Stimulated activated CD4-positive, alpha-beta T cell treated with anti-CD3 and anti-CD28 coated beads, Interleukin-2, amount 100 ng/mL, for 4 hours (primary cell): ENCODE results near the gene TLCD3B.

ENCODE experiments used
- DNase-seq: peaks from one replicate; pipeline ENCODE4 v3.0.0-alpha.2; 2020; ENCODE audit warnings: low read depth

The TLCD3B gene

DNA sequence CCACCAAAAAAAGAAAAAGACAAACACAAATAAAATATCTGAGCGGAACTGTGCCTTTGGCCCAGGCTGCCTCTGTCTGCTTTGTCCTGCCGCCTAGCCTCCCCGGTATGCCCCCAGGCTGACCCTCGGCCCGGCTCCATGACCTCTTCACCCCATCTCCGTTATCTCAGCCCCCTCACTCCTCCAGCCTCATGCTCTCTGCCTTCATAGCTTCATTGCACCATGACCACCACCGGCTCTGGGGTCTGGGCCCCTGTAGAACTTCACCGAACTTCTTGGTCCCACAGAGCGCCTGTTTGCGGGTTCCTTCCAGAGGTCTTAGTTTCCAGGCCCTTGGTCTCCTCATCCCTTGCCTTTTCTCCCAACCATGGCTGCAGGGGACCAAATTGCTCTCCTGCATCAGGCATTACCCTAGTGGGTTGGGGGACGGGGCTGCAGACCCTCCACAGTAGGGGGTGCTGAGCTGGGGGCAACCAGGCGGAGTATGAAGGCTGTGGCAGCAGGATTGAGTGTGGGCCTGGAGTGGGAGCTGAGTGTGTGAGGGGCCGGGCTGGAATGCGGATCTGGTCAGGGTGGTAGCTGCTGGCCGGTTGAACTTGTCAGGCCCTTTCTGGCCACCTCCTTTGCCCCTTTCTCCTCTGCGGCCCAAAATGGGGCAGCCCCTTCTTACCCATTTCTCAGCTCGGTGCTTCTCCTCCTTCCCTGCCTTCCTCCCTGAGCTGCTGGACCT, 42.6 kb downstream of the TLCD3B start:
- no peak for DNase-seq

DNA sequence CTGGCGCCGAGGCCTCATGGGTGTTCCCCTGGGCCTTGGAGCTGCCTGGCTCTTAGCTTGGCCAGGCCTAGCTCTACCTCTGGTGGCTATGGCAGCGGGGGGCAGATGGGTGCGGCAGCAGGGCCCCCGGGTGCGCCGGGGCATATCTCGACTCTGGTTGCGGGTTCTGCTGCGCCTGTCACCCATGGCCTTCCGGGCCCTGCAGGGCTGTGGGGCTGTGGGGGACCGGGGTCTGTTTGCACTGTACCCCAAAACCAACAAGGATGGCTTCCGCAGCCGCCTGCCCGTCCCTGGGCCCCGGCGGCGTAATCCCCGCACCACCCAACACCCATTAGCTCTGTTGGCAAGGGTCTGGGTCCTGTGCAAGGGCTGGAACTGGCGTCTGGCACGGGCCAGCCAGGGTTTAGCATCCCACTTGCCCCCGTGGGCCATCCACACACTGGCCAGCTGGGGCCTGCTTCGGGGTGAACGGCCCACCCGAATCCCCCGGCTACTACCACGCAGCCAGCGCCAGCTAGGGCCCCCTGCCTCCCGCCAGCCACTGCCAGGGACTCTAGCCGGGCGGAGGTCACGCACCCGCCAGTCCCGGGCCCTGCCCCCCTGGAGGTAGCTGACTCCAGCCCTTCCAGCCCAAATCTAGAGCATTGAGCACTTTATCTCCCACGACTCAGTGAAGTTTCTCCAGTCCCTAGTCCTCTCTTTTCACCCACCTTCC, 43.5 kb downstream of the TLCD3B start:
- DNase-seq, result no peak

DNA sequence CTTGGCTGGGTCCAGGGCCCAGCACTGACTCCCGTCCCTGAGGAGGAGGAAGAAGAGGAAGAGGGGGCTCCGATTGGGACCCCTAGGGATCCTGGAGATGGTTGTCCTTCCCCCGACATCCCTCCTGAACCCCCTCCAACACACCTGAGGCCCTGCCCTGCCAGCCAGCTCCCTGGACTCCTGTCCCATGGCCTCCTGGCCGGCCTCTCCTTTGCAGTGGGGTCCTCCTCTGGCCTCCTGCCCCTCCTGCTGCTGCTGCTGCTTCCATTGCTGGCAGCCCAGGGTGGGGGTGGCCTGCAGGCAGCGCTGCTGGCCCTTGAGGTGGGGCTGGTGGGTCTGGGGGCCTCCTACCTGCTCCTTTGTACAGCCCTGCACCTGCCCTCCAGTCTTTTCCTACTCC, 44.1 kb downstream of the TLCD3B start:
- no peak for DNase-seq

DNA sequence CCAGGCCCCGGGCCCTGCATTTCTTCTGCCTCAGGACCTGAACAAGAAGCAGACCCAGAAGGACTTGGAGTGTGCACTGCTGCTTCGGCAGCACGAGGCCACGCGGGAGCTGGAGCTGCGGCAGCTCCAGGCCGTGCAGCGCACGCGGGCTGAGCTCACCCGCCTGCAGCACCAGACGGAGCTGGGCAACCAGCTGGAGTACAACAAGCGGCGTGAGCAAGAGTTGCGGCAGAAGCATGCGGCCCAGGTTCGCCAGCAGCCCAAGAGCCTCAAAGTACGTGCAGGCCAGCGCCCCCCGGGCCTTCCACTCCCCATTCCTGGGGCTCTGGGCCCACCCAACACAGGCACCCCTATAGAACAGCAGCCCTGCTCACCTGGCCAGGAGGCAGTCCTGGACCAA, 44.8 kb downstream of the TLCD3B start:
- DNase-seq, result no peak

DNA sequence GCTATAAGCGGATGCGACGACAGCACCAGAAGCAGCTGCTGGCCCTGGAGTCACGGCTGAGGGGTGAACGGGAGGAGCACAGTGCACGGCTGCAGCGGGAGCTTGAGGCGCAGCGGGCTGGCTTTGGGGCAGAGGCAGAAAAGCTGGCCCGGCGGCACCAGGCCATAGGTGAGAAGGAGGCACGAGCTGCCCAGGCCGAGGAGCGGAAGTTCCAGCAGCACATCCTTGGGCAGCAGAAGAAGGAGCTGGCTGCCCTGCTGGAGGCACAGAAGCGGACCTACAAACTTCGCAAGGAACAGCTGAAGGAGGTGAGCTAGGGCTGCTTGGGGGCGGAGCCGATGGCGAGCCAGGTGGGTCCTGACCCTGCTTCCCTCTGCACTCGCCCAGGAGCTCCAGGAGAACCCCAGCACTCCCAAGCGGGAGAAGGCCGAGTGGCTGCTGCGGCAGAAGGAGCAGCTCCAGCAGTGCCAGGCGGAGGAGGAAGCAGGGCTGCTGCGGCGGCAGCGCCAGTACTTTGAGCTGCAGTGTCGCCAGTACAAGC, 45.7 kb downstream of the TLCD3B start:
- DNase-seq, result no peak

DNA sequence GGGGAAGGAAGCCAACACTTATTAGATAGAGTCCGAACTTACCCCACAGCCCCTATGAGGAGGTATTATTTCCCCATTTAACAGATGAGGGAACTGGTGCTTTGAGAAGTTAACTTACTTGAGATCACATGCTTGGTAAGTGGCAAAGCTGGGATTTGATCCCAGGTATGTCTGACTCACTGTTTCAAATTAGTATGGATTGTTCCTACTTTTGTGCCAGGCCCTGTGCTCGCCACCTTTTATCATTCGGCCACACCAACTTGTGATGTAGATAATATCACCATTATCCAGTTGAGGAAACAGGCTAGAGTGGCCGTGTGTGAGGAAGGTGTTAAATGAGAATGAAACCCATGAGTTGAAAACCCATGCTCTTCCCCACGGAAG, 46.3 kb downstream of the TLCD3B start:
- DNase-seq, result no peak

DNA sequence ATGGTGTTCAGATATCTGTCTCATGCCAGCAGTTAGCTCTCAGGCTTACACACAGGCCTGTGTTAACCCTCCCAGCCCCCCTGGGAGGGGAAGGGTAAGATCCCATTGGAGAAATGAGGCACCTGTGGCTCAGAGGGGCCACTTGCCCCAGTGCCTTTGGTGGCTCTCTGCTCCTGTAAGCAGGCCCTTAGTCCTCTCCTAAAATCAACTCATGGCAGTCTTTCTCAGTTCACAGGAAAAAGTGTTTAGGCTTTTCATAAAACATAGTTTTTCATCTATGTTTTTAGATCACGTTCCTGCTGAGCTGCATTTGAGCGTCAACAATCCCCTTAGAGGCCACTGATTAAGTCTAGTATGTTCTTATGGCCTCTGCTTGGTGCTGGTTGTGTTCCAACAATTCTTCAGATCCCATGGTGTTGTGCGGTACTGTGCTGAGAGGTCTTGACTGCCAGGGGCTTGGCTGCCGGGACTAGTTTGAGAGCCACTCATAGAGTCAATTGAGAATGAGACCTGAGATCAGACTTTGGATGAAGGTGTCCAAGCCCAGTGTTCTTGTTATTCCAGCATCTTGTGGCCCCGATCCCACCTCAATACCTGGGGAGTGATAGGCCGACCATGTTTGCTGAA, 46.8 kb downstream of the TLCD3B start:
- no peak for DNase-seq

DNA sequence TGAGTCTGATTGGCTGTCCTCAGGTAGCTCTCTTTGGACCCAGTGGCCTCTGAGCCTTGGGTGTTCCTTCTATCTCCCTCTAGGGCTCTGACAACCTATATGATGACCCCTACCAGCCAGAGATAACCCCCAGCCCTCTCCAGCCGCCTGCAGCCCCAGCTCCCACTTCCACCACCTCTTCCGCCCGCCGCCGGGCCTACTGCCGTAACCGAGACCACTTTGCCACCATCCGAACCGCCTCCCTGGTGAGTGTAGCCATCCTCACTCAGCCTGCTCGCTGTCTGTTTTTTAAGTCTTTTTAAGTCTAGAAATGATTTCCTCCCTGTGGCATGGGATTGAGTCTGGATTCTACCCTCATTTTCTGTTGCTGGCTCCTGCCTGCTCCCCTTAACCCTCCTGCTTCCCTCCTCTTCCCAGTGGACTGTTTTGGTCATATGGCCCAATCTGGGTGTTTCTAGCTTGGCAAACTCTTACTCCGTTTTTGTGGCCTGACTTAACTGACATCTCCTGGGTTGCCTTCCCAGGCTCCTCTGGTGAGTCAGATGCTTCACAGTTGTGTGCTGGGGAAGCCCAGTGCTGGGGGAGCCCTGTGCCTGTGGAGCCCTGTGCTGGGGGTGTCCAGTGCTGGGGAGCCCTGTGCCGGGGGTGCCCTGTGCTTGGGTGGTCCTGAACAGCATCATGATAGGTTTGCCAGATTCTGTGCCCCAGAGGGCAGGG, 47.5 kb downstream of the TLCD3B start:
- no peak for DNase-seq

DNA sequence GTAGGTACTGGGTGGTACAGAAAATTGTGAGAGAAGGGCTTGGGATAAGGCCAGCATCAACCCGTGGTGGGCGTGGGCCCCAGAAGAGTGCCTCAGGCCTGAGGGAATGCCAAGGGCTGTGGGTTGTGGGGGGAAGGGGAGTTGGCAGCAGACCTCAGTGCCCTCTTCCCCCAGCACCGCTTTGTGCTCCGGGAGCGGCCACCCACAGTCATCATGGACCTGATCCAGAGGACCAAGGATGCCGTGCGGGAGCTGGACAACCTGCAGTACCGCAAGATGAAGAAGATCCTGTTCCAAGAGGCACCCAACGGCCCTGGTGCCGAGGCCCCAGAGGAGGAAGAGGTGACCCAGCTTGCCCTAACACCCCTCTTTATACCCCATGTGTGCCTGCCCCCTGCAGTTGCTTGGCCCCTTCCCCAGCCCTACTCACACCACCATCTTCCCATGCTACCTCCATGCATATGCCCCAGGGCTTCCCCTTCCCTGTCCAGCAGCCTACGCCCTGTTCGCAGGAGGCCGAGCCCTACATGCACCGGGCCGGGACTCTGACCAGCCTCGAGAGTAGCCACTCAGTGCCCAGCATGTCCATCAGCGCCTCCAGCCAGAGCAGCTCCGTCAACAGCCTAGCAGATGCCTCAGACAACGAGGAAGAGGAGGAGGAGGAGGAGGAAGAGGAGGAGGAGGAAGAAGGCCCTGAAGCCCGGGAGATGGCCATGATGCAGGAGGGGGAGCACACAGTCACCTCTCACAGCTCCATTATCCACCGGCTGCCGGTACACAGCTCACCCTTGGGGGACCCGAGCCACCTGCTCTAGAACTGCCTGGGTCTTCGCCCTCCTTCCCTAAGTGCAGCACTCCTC, 48.3 kb downstream of the TLCD3B start:
- no peak for DNase-seq

DNA sequence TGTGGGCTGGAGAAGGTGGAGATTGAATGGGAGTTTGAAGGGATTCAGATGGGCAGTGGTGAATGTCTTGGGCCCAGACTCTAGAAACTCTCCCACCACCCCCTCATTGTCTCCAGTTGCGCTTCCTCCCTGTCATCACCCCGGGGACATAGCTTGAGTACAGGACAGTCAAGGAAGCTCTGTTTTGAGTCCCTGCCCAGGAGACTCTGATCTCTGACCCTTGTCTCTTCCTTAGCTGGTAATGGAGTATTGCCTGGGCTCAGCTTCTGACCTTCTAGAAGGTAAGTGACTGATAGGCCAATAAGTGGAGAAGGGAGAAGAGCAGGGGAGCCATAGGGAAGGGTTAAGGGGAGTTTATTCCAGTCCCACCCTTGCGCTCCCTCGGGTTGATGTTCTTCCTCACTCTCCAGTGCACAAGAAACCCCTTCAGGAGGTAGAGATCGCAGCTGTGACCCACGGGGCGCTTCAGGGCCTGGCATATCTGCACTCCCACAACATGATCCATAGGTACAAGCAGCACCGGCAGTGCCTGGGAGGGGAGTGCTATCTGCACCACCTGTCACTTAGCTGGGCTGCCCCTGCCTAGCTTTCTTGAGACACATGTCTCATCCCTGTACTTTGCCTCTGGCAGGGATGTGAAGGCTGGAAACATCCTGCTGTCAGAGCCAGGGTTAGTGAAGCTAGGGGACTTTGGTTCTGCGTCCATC, 52.4 kb downstream of the TLCD3B start:
- DNase-seq, result no peak

DNA sequence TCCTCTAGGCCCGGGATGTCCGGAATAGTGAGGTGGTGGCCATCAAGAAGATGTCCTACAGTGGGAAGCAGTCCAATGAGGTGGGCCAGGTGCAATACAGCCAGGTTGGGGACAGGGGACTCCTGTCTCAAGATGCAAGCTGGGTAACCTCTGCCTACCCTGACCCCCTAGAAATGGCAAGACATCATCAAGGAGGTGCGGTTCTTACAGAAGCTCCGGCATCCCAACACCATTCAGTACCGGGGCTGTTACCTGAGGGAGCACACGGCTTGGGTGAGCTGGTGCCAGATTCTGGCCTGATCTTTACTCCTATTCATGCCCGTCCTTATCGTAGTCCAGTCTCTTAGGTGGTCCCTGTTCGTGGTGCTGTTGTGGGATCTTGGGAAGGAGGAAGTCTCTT, 53.0 kb downstream of the TLCD3B start:
- no peak for DNase-seq

DNA sequence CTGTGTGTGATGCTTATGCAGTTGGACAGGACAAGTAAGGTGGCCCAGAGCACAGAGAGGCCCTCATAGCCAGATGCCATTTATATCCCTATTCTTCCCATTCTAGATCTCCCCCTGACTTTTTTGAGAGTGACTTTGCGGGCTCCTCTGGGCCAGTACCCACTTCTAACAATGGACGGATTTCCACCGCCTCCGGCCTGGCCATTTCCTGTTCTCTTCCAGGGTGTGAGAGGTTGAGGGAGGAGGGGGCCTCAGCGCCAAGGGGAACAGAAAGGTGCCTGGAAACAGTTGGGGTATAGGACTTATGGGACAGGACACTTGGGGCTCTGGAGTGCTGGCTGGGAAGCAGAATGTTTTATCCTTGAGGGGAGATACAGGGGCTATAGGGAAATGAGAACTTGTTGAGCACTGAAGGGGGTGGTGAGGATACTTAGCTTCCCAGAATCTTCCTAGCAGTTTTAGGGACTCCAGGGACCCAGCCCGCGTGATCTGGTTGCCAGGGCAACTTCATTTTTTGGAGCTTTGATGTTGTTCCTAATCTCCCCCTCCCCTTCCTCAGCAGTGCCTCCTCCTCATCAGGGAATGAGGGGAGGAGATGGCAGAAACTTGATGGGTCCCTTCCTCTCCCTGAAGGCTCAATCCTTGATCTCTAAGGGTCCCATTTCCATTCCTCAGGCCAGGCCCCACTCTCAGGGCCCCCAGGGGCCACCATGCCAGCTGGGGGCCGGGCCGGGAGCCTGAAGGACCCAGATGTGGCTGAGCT, 53.8 kb downstream of the TLCD3B start:
- DNase-seq, result no peak

DNA sequence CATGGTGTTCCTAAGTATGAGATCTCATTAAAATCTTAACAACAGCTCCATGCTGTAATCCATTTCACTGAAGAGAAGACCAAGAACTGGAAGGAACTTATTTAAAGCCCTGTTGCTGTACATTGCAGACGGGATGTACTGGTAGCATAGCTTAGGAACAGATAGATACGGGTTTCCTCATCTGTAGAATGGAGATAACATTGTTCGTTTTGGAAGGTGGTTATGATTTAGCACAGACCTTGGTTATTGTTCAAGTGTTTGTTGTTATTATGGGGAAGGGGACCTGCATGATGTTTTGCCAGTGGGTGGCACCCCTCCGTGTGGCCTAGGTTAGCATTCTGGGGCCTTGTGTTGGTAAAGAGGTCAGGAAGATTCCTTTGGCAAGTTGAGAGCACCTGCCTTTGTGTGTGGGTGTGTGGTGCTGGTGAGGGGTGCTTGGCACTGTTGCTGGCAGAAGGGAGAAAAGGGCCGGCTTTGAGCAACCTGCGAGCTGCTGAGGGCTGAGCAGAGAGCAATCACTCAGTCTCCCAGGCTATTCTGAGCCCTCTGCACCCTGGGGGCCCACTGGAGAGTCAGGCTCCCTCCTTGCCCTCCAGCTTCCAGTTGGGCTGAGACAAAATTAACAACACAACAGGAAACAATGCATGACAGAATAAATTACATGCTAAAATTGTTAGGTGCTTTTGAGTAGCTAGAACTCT, 55.1 kb downstream of the TLCD3B start:
- no peak for DNase-seq

DNA sequence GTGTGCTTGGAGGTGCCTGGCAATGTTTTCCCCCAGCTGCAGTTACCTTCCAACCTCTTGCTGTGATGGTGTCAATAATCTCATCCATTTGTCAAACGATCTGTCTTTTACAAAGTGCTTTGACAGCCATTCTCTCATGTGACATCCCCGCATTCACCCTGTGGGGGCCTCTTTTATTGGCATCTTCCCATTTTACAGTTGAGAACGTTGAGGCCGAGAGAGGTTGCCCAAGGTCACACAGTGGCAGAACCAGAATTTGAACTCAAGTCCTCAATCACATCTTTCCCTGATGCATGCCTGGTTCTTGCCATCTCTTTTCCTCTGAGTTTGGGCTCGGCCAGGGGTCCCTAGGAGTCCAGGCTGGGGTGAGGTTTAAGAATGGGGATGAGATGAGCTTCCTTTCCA, 55.9 kb downstream of the TLCD3B start:
- DNase-seq, result no peak
